GM08714 (cell line): ENCODE data around the gene UBE2N.

Experiments used
- H3K4me3 ChIP-seq: fragments of 200-500 bp; sonication (Bioruptor generic); 2 replicates; pipeline ENCODE4 v1.5.1; 2014; ENCODE audit warnings: mild to moderate bottlenecking, low read length, inconsistent platforms
- ZNF274 ChIP-seq: IDR thresholded peaks from 2 replicates; pipeline ENCODE4 v1.6.1; 2012; ENCODE audit warnings: mild to moderate bottlenecking, low read depth, low read length

UBE2N gene

DNA sequence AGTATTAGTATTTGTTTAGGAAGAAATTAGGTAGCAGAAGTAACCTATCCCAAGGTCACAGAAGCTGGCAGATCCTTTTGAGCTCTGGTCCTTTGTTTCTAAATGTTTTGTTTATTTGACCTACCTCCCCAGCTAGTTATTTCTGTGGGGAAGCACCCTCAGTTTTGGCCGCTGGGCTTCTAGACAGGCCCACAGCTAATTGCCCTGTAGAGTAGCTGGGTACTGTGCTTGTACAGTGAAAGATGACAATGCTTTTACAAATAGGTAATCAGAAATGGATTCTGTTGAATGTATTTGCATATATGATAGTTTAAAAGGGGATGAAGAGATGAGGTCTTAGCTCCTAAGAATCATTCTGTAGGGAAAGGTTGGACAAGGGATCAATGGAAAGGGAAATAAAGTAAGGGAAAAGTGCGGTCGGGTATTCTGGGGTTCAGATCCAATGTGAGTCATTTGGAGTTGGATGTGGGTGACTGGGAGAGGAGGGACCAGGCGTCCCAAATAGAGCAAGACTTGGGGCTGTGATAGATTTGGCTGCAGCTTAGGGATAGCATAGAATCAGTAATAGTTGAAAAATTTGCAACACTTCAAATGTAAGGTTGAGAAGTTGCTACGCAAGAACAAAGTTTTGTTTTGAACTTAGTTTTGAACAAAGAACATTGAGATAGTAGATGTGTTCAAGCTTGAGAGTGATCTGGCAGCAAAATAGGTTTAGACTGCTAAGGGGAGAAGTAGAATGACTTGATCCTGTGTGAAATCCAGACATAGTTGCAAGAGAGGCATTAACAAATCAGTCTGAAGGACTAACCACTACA lies 60.4 kb downstream of the UBE2N start:
- H3K4me3 ChIP-seq = peak overlapping the region; percentile 98
- TF ChIP-seq ZNF274 = no peak

DNA sequence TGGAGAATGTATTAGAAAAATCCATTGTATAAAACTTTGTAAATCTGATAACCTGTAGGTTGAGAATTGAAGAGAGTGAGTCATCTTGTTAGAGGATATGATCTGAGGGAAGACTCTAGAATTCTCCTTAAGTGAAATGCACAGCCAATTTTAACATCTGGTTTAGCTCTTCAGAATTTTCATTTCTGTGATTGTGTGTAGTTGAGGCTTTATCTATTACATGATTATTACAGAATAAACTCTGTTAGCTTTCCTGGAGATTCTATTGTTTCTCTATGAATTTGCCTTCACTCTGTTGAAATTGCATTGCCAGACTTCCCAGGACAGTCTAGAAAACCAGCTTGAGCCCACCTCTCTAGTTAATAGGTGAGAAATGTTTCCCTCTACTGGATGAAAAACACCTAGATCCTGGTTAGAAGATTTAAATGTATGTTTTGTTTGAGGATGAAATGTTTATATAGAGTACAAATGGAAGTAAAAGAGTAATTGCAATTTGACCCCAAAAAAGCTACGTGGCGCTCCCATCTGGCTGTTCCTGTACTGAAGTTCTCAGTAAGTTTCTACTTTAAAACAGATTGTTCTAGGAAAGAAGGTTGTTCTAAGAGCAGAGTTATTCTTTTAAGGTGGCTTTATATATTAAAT lies 61.1 kb downstream of the UBE2N start:
- TF ChIP-seq ZNF274 = no peak
- peak overlapping the region; percentile 98 for H3K4me3 ChIP-seq

DNA sequence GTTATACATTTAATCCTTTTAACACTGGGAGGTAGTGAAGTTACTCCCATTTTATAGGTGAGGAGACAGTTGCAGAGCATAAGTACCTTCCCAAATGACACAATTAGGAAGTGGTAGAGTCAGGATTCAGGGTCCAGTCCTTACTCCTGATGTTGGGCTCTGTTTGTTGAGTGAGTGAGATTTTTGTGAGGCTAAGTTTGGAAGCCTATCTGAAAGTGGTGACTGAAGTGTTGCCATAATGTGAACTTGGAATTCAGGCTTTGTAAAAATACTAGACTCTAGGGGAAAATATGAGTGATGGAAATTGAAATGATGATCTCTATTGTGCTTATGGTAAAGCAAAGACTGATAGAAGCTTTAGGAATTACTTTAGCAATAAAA lies 61.8 kb downstream of the UBE2N start:
- no peak for TF ChIP-seq ZNF274
- peak overlapping the region; percentile 98 for H3K4me3 ChIP-seq

DNA sequence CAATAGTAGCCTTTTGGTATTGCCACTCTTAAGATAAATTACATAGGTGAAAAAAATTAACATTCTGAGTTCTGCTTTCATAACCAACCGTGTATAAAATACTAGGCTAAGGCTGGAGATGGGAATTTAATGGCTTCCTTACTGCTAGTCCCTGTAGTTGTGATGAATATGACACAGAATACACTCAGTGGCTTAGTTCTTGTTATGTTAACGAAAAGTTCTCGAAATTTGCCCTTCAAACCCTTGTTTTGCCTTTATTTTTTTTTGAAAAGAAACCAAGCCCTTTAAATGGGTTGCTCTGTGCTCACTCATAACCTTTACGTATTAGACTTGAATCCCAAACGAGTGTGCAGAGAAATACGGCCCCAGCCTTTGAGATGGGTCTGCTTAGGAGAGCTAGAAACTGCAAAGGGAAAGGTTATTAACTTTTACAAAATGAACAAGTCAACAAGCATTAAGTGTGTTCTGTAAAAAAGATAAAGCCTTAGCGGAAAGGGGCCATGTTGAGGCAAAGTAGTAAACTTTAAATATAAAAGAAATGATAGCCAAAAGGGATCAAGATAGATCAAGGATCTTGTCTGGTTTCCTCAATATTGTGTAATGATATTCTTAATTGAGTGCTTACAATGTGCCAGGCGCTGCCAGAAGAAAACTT lies 62.3 kb downstream of the UBE2N start:
- no peak for TF ChIP-seq ZNF274
- H3K4me3 ChIP-seq = peak overlapping the region; percentile 98

DNA sequence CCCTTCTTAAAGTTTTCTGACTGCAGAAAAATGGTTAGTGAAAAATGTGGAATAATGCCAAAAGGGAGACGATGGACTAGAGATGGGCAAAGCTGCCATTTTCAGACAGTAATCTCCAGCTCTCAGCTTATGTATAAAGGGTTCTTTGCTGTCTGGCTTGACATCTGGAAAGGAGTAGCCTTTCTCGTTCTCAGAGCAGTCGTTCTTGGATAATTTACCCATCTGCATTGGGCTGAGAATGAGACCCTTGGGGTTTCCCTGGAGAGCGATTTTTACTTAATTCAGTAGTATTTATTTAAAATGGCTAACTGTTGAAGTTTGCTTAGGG lies 62.8 kb downstream of the UBE2N start:
- peak overlapping the region; percentile 98 for H3K4me3 ChIP-seq
- TF ChIP-seq ZNF274 = no peak

DNA sequence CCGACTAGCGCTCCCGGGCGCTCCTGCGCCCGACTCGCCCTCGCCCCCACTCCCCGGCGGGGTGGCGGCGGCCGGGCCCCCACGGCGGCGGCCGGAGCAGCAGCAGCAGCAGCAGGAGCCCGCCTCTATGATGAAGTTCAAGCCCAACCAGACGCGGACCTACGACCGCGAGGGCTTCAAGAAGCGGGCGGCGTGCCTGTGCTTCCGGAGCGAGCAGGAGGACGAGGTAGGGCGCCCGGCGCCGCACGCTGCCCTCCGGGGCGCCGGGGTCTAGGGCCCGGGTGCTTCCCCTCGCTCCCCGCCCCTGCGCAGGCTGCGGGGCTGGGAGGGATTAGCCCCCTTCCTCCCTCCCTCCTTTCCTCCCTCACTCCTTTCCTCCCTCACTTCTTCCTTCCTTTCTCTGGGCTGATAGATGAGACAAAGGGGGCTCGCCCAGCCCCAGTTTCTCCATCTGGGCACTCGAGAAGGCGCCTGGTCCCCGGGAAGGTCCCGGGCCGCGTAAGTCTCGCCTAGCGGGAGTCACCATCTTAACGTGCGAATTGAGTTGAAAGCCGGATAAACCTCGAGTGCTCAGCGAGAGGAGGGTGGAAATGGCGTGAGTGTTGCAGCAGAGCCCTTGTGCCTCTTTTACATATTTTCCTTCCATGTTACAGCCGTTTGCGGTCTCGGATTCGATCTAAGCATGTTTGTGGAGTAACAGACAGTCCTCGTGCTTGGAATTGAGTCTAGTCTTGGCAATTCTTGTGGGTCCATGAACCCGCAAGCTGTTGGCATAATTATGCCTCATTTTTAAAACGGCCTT lies 63.4 kb downstream of the UBE2N start:
- H3K4me3 ChIP-seq = peak overlapping the region; percentile 98

DNA sequence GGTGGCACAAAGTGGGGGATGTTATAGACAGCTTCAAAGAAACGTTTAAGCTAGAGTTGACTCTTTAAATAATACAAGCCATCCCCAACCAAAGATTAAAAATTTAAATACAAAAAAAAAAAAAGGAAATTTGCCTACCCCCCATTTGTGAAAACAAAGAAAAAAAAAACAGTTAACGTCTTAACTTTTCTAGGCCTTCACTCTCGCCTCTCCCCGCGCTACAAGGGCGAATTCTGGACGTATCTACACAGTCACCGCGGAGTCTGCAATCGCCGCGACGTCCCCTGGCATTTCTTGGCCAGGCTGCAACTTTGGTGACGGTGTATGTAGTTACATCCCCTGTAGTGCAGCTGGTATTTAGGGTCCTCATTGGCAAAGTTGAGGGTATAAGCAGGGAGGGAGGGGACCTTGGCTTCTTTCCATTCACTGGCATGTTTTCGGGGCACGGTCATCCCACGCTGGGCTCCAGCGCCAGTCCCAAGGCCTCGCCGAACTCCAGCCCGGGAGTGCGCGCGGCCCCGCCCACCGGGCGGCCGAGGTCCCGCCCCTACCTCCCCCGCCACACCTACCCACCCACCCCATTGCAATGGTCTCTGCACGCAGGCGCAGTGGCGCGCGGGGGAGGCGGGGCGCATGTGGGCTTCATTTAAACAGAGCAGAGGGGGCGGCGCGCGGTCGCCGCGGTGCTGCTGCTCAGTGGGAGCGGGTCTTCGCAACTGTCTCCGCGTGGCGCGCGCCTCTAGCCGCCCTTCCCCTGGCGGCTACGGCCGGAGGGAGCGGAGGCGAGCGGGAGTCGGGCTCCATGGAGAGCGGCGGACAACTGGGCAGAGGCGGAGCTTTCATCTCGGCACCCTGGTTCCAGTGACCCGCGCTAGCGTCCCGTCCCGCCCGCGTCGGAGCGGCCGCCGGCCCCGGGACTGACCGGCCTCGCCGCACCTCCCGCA lies 64.2 kb downstream of the UBE2N start, which contains the start of gene NUDT4:
Gene NUDT4, plus strand, starts transcription at position 674 of the 944 bp plus-strand sequence. CDS start 398 bp downstream, outside the sequence.
- peak within 1 kb of the TSS; percentile 98 for H3K4me3 ChIP-seq
- no peak for TF ChIP-seq ZNF274

DNA sequence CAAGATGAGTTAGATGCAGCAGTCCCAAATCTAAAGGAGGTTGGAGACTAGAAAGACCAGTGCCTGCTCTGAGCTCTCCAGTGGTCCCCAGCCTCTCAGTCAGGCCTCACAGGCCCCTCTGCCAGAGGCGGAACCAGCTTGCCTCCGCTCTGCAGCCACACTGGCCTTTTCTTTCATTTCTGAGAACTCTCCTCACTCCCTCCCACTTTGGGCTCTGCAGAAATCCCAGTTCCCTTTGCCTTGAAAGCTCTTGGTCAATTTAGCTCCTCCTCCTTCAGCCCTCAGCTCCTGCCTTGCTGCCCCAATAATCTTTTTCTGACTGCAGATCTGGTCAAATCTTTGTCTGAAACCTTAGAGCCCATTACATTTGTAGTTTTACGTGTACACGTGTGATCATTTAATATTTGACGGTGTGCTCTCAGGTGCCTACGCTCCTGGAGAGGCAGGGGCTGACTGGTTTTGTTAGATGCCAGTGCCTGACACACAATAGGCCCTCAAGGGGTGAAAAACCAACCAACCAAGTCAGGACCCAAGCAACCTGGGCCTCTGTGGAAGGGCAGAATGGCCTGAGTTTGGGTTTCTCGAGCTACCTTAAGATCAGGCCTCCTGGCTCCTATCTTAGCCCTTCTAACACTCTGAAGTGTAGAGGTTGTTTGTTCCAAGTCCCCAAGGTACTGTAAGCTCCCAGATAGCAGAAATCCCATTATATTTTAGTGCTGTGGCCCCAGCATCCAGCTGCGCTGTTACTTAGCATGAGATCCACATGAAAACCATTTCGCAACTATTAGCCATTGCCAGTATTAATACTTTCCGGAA lies 65.1 kb downstream of the UBE2N start:
- no peak for TF ChIP-seq ZNF274
- H3K4me3 ChIP-seq = no peak overlapping the region

DNA sequence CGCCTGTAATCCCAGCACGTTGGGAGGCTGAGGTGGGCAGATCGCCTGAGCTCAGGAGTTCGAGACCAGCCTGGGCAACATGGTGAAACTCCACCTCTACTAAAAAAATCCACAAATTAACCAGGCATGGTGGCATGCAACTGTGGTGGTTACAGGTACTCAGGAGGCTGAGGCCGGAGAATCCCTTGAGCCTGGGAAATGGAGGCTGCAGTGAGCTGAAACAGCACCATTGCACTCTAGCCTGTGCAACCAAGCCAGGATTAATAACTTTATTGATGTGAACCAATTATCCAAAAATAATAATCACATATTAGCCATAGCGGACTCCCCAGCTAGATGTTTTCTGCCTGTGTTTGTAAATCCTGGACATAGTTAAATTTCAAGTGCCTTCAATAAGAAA lies 65.8 kb downstream of the UBE2N start:
- no peak overlapping the region for H3K4me3 ChIP-seq
- no peak for TF ChIP-seq ZNF274

DNA sequence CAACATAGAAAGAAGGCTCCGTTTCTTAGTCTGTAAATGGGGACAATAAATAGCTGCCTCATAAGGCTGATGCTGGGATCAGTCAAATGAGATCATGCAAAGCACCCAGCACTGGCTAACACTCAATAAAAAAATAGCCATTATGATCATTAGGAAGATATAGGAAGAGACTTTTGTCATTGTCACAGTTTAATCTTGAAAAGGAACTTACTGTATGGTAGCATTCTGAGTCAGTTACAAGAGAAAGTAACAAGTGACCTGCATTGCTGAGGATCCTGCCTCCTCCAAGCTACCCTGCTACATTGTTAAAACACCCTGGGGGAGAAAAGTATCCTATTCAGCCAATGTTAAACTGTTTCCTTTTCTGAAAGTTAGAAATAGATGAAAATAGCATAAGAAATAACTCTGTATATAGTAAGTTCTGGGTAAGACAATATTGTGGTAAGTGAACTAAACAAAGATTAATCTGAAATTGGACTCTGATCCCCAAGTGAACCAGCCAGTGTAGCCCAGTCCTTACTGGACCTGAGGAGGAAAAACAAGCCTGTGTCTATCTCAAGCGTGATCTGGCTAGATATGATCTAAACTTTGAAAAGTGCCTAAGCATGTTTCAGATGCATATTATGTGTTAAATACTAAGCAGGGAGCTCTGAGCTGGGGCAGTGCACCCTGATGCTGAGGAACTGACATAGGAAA lies 67.6 kb downstream of the UBE2N start:
- no peak for TF ChIP-seq ZNF274
- no peak overlapping the region for H3K4me3 ChIP-seq

DNA sequence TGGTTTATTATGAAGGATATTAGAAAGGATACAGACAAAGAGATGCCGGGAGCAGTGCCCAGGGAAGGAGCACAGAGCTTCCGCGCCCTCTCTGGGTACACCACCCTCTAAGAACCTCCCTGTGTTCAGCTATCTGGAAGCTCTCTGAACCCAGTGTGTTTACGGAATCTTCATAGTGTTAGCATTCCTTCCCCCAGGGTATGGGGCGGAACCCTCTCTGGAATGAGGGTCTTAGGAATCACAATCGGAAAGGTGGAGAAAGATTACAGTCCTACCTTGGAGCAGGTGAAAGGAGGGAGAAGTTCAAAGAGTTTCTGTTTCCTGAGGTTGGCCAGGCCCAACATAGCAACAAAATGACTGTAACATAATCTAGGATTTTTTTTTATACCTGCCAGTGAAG lies 70.8 kb downstream of the UBE2N start:
- TF ChIP-seq ZNF274 = no peak
- no peak overlapping the region for H3K4me3 ChIP-seq

DNA sequence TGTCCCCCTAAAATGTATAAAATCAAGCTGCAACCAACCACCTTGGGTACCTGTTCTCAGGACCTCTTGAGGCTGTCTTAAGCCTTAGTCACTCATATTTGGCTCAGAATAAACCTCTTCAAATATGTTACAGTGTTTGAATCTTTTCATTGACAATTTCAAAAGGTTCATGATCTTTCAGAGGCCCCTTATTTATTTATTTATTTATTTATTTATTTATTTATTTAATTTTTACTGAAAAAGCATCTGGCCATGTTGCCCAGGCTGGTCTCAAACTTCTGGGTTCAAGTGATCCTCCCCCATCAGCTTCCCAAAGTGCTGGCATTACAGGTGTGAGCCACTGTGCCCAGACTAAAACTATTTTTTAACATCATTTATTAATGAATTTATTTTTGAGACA lies 72.2 kb downstream of the UBE2N start:
- no peak overlapping the region for H3K4me3 ChIP-seq
- TF ChIP-seq ZNF274 = no peak

DNA sequence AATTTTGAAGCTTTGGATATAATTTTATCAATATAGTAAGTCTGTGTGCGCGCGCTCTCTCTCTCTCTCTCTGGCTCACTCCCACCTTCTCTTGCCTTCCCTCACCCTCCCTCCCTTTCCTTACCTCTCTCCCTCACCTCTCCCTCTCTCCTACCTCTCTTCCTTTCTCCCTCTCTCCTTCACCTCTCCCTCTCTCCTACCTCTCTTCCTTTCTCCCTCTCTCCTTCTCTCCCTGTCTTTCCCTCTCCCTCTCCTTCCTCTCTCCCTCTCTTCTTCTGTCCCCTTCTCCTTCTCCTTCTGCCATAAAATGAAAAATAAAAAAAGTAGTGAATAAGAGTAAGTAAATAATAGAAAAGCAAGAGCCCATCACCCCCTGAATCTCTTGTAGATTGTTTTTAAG lies 73.0 kb downstream of the UBE2N start:
- H3K4me3 ChIP-seq = no peak overlapping the region
- no peak for TF ChIP-seq ZNF274
